ENCODE measurements around the gene ATP7A.
A peak's percentile ranks its signal among the peaks of the same experiment; 100 is the strongest.

GRCh38 chrX:77894921-77895886 is 15.3 kb upstream of the ATP7A start, which contains the start of gene MAGT1:
- TF ChIP-seq EZH2 (IDR thresholded peaks at IDR 0.05): no peak
- no peak for TF ChIP-seq FOXP2 (optimal IDR thresholded peaks at IDR 0.05; ENCODE audit: control extremely low read depth, extremely low read length, insufficient read depth)
- peak; percentile 82 for TF ChIP-seq POLR2AphosphoS5 (IDR thresholded peaks at IDR 0.05; ENCODE audit: borderline replicate concordance, low read depth, low read length)
